WI38 (cell line): Measurements from ENCODE around the gene ARL11.

Experiments
- H3K4me3 ChIP-seq: 2 replicates; pipeline ENCODE4 v1.5.1; 2011; ENCODE audit warnings: low read depth, mild to moderate bottlenecking, control low read depth, low read length
- CTCF ChIP-seq: IDR thresholded peaks from 2 replicates; pipeline ENCODE4 v1.5.1; 2012; ENCODE audit warnings: low read depth, mild to moderate bottlenecking, control low read depth, low read length

ARL11 gene

GRCh38 chr13:49641801-49642291, 13.5 kb downstream of the ARL11 start:
- H3K4me3 ChIP-seq: no peak overlapping the region
- no peak for TF ChIP-seq CTCF

GRCh38 chr13:49643035-49643646, 14.8 kb downstream of the ARL11 start:
- TF ChIP-seq CTCF: no peak
- H3K4me3 ChIP-seq: no peak overlapping the region

- no peak for TF ChIP-seq CTCF
- no peak overlapping the region for H3K4me3 ChIP-seq
These were observed 17.1 kb downstream of the ARL11 start for GRCh38 chr13:49645451-49645850.

GRCh38 chr13:49646688-49647087, 18.4 kb downstream of the ARL11 start:
- H3K4me3 ChIP-seq: no peak overlapping the region
- TF ChIP-seq CTCF: no peak

- H3K4me3 ChIP-seq: no peak overlapping the region
- TF ChIP-seq CTCF: peak; percentile 30; the same call in 1 of the 2 replicates
These were observed 21.1 kb downstream of the ARL11 start for GRCh38 chr13:49649244-49649962.

- no peak overlapping the region for H3K4me3 ChIP-seq
- no peak for TF ChIP-seq CTCF
These were observed 21.6 kb downstream of the ARL11 start for GRCh38 chr13:49649963-49650312.
